ENCODE data around the gene USP46. TPM values are rescaled to one million over a fixed set of nuclear protein-coding genes. Genes with fewer than 3 reads are reported as not detected.

The USP46 gene
- total and polyA plus RNA-seq, 2 of the 13 experiments (the other 11 are each of a cell fraction or from before 2014, with no cell fraction given): 4.7 to 17.4 TPM

DNA sequence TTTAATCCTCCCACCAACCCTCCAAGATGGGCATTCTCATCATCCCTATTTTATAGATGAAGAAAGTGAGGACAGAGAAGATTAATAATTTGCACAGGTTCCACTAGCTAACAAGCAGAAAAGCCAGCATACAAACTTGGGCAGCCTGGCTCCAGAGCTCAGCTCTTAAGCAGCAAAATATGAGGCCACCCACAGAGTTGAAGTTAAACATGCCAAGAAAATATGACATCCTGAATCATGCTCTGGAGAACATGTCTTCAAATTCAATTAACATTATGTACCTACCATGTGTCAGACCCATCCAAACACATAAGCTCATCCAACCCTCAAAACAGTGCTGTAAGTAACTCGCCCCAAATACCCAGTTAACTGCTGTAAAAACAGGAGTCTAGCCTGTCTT is 33.9 kb downstream of the USP46 start (continued):
- TF ChIP-seq RARG (CRISPR knock-in tag; IDR thresholded peaks at IDR 0.05; ENCODE audit: low read depth) (no peak), HOXA5 (CRISPR knock-in tag; IDR thresholded peaks at IDR 0.05) (no peak), KMT2A (CRISPR knock-in tag; IDR thresholded peaks at IDR 0.05) (no peak), ZFP36 (IDR thresholded peaks at IDR 0.05; ENCODE audit: borderline replicate concordance, low read depth, low read length, partially characterized antibody) (no peak), SP2 (CRISPR knock-in tag; IDR thresholded peaks at IDR 0.05) (no peak)
- TF ChIP-seq, protein P1, sequence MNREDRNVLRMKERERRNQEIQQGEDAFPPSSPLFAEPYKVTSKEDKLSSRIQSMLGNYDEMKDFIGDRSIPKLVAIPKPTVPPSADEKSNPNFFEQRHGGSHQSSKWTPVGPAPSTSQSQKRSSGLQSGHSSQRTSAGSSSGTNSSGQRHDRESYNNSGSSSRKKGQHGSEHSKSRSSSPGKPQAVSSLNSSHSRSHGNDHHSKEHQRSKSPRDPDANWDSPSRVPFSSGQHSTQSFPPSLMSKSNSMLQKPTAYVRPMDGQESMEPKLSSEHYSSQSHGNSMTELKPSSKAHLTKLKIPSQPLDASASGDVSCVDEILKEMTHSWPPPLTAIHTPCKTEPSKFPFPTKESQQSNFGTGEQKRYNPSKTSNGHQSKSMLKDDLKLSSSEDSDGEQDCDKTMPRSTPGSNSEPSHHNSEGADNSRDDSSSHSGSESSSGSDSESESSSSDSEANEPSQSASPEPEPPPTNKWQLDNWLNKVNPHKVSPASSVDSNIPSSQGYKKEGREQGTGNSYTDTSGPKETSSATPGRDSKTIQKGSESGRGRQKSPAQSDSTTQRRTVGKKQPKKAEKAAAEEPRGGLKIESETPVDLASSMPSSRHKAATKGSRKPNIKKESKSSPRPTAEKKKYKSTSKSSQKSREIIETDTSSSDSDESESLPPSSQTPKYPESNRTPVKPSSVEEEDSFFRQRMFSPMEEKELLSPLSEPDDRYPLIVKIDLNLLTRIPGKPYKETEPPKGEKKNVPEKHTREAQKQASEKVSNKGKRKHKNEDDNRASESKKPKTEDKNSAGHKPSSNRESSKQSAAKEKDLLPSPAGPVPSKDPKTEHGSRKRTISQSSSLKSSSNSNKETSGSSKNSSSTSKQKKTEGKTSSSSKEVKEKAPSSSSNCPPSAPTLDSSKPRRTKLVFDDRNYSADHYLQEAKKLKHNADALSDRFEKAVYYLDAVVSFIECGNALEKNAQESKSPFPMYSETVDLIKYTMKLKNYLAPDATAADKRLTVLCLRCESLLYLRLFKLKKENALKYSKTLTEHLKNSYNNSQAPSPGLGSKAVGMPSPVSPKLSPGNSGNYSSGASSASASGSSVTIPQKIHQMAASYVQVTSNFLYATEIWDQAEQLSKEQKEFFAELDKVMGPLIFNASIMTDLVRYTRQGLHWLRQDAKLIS (CRISPR knock-in tag; IDR thresholded peaks at IDR 0.05): no peak

GRCh38 chr4:52622564-52622963 is 36.5 kb downstream of the USP46 start:
- no TSS peak for BruUV-seq (replicated peaks)
- DNase-seq (ENCODE audit: low spot score) (no peak), ATAC-seq (no peak), FAIRE-seq (no peak)
- no peak overlapping the region for H3K4me2 ChIP-seq (ENCODE audit: low read depth, low read length)
- intact Hi-C loops (cut with micrococcal nuclease; ENCODE audit: unreplicated experiment) (no loop called here), in situ Hi-C loops (cut with HindIII; ENCODE audit: extremely low pct_ligation_motif_present, low pct_unique_long_range_greater_than_20kb) (no loop called here)
- H3K9ac ChIP-seq (ENCODE audit: insufficient read depth, low read depth, low read length): no peak overlapping the region
- H3K9me3 ChIP-seq (ENCODE audit: low read length): no peaks in the 10 kb centered on the region
- H4K20me1 ChIP-seq (ENCODE audit: insufficient read depth, low read length): no peaks in the 10 kb centered on the region
- POLR2A ChIA-PET: no interaction called here
- H3K27me3 ChIP-seq (ENCODE audit: control insufficient read depth in 1 of 2, insufficient read depth in 2 of 2, low read length in 2 of 2): no peaks in the 10 kb centered on the region
- peaks cover 0 to 11% of the 10 kb centered on the region in 2 experiments; a peak in 2 of 5 replicates for H3K36me3 ChIP-seq (replicated peaks in 1 of 2; ENCODE audit: control insufficient read depth in 1 of 2, insufficient read depth in 2 of 2, low read length in 2 of 2)
- H3K79me2 ChIP-seq (ENCODE audit: insufficient read depth, low read length): no peaks in the 10 kb centered on the region
- H3K4me3 ChIP-seq (replicated peaks in 1 of 3; ENCODE audit: insufficient read depth in 1 of 3, low read depth in 2 of 3, low read length in 3 of 3): no peak overlapping the region
- no peak overlapping the region for H2AFZ ChIP-seq (ENCODE audit: low read length)
- CTCF ChIA-PET (ENCODE audit: low intra/inter-chr PET ratio, low total read pairs): no interaction called here
- 94% methylated on average over 3 of the region's 3 CpGs for WGBS (ENCODE audit: low lambda C conversion rate)
- no peak overlapping the region for H3K27ac ChIP-seq (ENCODE audit: extremely low read length, insufficient read depth, low read length)
- H3K4me1 ChIP-seq (ENCODE audit: insufficient read depth, low read length): no peaks in the 10 kb centered on the region
- TF ChIP-seq TCF7L2 (IDR thresholded peaks at IDR 0.05; ENCODE audit: low read depth, low read length) (no peak), CREB1 (IDR thresholded peaks at IDR 0.05) (no peak), CREB1 (CRISPR knock-in tag; IDR thresholded peaks at IDR 0.05) (no peak), MIER2 (CRISPR knock-in tag; IDR thresholded peaks at IDR 0.05) (no peak), NFYB (CRISPR knock-in tag; IDR thresholded peaks at IDR 0.05) (no peak), ATF3 (CRISPR knock-in tag; IDR thresholded peaks at IDR 0.05) (no peak), IRF2 (CRISPR knock-in tag; IDR thresholded peaks at IDR 0.05) (no peak), MBNL3 (CRISPR knock-in tag; conservative IDR thresholded peaks at IDR 0.05) (no peak), ZNF709 (CRISPR knock-in tag; IDR thresholded peaks at IDR 0.05) (no peak), ATM (IDR thresholded peaks at IDR 0.05; ENCODE audit: borderline replicate concordance) (no peak), ZNF337 (CRISPR knock-in tag; IDR thresholded peaks at IDR 0.05; ENCODE audit: borderline replicate concordance, low read depth) (no peak), ZNF430 (CRISPR knock-in tag; IDR thresholded peaks at IDR 0.05) (no peak), PAX8 (CRISPR knock-in tag; IDR thresholded peaks at IDR 0.05; ENCODE audit: borderline replicate concordance) (no peak), ZNF775 (CRISPR knock-in tag; IDR thresholded peaks at IDR 0.05; ENCODE audit: borderline replicate concordance) (no peak), SAP130 (CRISPR knock-in tag; IDR thresholded peaks at IDR 0.05; ENCODE audit: low read depth) (no peak), JDP2 (CRISPR knock-in tag; IDR thresholded peaks at IDR 0.05; ENCODE audit: borderline replicate concordance) (no peak), FOXC1 (CRISPR knock-in tag; IDR thresholded peaks at IDR 0.05; ENCODE audit: borderline replicate concordance) (no peak)
- TF ChIP-seq, protein P2, sequence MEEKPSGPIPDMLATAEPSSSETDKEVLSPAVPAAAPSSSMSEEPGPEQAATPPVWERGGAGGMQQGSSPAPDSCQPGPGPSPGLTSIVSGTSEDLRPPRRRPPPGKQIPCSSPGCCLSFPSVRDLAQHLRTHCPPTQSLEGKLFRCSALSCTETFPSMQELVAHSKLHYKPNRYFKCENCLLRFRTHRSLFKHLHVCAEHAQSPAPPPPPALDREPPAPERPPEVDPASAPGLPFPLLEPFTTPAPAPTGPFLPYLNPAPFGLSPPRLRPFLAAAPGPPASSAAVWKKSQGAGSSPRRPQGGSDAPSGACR (CRISPR knock-in tag; IDR thresholded peaks at IDR 0.05): no peak

Data from HepG2 (cell line).